SU-DHL-6 (cell line): Measurements from ENCODE around the gene CAGE1.

ENCODE experiments used
- EZH2phosphoT487 ChIP-seq: fragments of 200-600 bp; sonication (generic), shearing (Covaris generic); conservative IDR thresholded peaks from 2 replicates; pipeline ENCODE4 v1.6.1; 2018; ENCODE audit warnings: mild to moderate bottlenecking, antibody characterized with exemption, low read length, moderate library complexity, mixed read lengths
- TF ChIP-seq, protein P1 (sequence below): fragments of 200-600 bp; sonication (generic); IDR thresholded peaks from one replicate; pipeline ENCODE4 v1.5.1; 2017; ENCODE audit warnings: antibody characterized with exemption, mild to moderate bottlenecking, low read length, moderate library complexity; ENCODE audit not compliant: insufficient read depth, poor library complexity, severe bottlenecking

- TF ChIP-seq, protein P1, sequence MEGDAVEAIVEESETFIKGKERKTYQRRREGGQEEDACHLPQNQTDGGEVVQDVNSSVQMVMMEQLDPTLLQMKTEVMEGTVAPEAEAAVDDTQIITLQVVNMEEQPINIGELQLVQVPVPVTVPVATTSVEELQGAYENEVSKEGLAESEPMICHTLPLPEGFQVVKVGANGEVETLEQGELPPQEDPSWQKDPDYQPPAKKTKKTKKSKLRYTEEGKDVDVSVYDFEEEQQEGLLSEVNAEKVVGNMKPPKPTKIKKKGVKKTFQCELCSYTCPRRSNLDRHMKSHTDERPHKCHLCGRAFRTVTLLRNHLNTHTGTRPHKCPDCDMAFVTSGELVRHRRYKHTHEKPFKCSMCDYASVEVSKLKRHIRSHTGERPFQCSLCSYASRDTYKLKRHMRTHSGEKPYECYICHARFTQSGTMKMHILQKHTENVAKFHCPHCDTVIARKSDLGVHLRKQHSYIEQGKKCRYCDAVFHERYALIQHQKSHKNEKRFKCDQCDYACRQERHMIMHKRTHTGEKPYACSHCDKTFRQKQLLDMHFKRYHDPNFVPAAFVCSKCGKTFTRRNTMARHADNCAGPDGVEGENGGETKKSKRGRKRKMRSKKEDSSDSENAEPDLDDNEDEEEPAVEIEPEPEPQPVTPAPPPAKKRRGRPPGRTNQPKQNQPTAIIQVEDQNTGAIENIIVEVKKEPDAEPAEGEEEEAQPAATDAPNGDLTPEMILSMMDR: no peak
- no peak for TF ChIP-seq EZH2phosphoT487
These were observed 23.7 kb upstream of the CAGE1 start for GRCh38 chr6:7413151-7413823.
